ENCODE measurements around the gene NPR2.

The NPR2 gene

GRCh38 chr9:35758475-35759050 lies 32.8 kb upstream of the NPR2 start:
- Histone ChIP-seq H3K36me3 (replicated peaks; ENCODE audit: low read depth, low read length) (peaks cover 13% of the 10 kb centered on the region), H3K27me3 (ENCODE audit: low read depth, low read length) (no peaks in the 10 kb centered on the region), H4K20me1 (ENCODE audit: insufficient read depth, low read length) (no peaks in the 10 kb centered on the region), H2AFZ (ENCODE audit: low read depth, low read length) (no peak overlapping the region), H3K27ac (ENCODE audit: low read length) (peak overlapping the region; percentile 94), H3K4me3 (ENCODE audit: low read length) (peak overlapping the region; percentile 86), H3K4me2 (ENCODE audit: low read length) (peak overlapping the region; percentile 84), H3K9ac (ENCODE audit: low read length) (peak overlapping the region; percentile 94), H3K4me1 (ENCODE audit: low read length) (peaks cover 34% of the 10 kb centered on the region), H3K9me3 (ENCODE audit: insufficient read depth, low read length) (no peaks in the 10 kb centered on the region), H3K79me2 (ENCODE audit: low read length) (peaks cover 32% of the 10 kb centered on the region)
- no peak for TF ChIP-seq EZH2phosphoT487 (IDR thresholded peaks at IDR 0.05; ENCODE audit: low read depth)
- TF ChIP-seq CTCF (IDR thresholded peaks at IDR 0.05; ENCODE audit: low read depth, low read length): no peak

GRCh38 chr9:35759795-35760194 lies 31.6 kb upstream of the NPR2 start:
- H3K27me3 ChIP-seq (ENCODE audit: low read depth, low read length): no peaks in the 10 kb centered on the region
- H4K20me1 ChIP-seq (ENCODE audit: insufficient read depth, low read length): no peaks in the 10 kb centered on the region
- TF ChIP-seq EZH2phosphoT487 (IDR thresholded peaks at IDR 0.05; ENCODE audit: low read depth) (no peak), CTCF (IDR thresholded peaks at IDR 0.05; ENCODE audit: low read depth, low read length) (0 out of 2 replicates have a peak, but pooled peaks have one; percentile 15)
- no peak overlapping the region for H3K27ac ChIP-seq (ENCODE audit: low read length)
- peaks cover 34% of the 10 kb centered on the region for H3K4me1 ChIP-seq (ENCODE audit: low read length)
- H3K4me3 ChIP-seq (ENCODE audit: low read length): no peak overlapping the region
- no peak overlapping the region for H3K9ac ChIP-seq (ENCODE audit: low read length)
- H3K36me3 ChIP-seq (replicated peaks; ENCODE audit: low read depth, low read length): peaks cover 11% of the 10 kb centered on the region
- H2AFZ ChIP-seq (ENCODE audit: low read depth, low read length): no peak overlapping the region
- H3K9me3 ChIP-seq (ENCODE audit: insufficient read depth, low read length): no peaks in the 10 kb centered on the region
- no peak overlapping the region for H3K4me2 ChIP-seq (ENCODE audit: low read length)
- H3K79me2 ChIP-seq (ENCODE audit: low read length): peaks cover 32% of the 10 kb centered on the region

- Histone ChIP-seq H3K9ac (ENCODE audit: low read length) (no peak overlapping the region), H2AFZ (ENCODE audit: low read depth, low read length) (no peak overlapping the region), H3K4me2 (ENCODE audit: low read length) (no peak overlapping the region), H3K4me3 (ENCODE audit: low read length) (no peak overlapping the region), H3K4me1 (ENCODE audit: low read length) (peaks cover 33% of the 10 kb centered on the region), H3K27me3 (ENCODE audit: low read depth, low read length) (no peaks in the 10 kb centered on the region), H3K27ac (ENCODE audit: low read length) (no peak overlapping the region), H3K9me3 (ENCODE audit: insufficient read depth, low read length) (no peaks in the 10 kb centered on the region), H4K20me1 (ENCODE audit: insufficient read depth, low read length) (no peaks in the 10 kb centered on the region), H3K36me3 (replicated peaks; ENCODE audit: low read depth, low read length) (peaks cover 7% of the 10 kb centered on the region), H3K79me2 (ENCODE audit: low read length) (peaks cover 32% of the 10 kb centered on the region)
- TF ChIP-seq EZH2phosphoT487 (IDR thresholded peaks at IDR 0.05; ENCODE audit: low read depth) (no peak), CTCF (IDR thresholded peaks at IDR 0.05; ENCODE audit: low read depth, low read length) (no peak)
Measured at GRCh38 chr9:35760651-35761050, 30.7 kb upstream of the NPR2 start.

- Histone ChIP-seq H4K20me1 (ENCODE audit: insufficient read depth, low read length) (no peaks in the 10 kb centered on the region), H3K9me3 (ENCODE audit: insufficient read depth, low read length) (no peaks in the 10 kb centered on the region), H3K27me3 (ENCODE audit: low read depth, low read length) (no peaks in the 10 kb centered on the region), H3K9ac (ENCODE audit: low read length) (no peak overlapping the region), H3K79me2 (ENCODE audit: low read length) (peaks cover 21% of the 10 kb centered on the region), H2AFZ (ENCODE audit: low read depth, low read length) (no peak overlapping the region), H3K36me3 (replicated peaks; ENCODE audit: low read depth, low read length) (peaks cover 7% of the 10 kb centered on the region), H3K4me1 (ENCODE audit: low read length) (peaks cover 26% of the 10 kb centered on the region), H3K4me3 (ENCODE audit: low read length) (no peak overlapping the region), H3K27ac (ENCODE audit: low read length) (no peak overlapping the region), H3K4me2 (ENCODE audit: low read length) (no peak overlapping the region)
- no peak for TF ChIP-seq EZH2phosphoT487 (IDR thresholded peaks at IDR 0.05; ENCODE audit: low read depth)
- no peak for TF ChIP-seq CTCF (IDR thresholded peaks at IDR 0.05; ENCODE audit: low read depth, low read length)
Measured at GRCh38 chr9:35763181-35763580, 28.2 kb upstream of the NPR2 start.

Data from OCI-LY3 (cell line).